Keratinocyte (primary cell): ENCODE data around the gene BEGAIN. TPM values are rescaled to one million over a fixed set of nuclear protein-coding genes. Genes with fewer than 3 reads are reported as not detected.

Experiments
- DNase-seq: peaks from one replicate; pipeline ENCODE4 v3.0.0-alpha.2; 2011; ENCODE audit warnings: low read depth, missing footprints, low spot score
- FAIRE-seq: peaks from 2 replicates; lab custom pipeline; 2011; peaks lifted over from hg19 to GRCh38; lab: Jason Lieb, UNC
- H2AFZ ChIP-seq: 2 replicates; pipeline ENCODE4 v1.6.0; 2012; ENCODE audit warnings: low read length, control low read depth, inconsistent platforms; ENCODE audit not compliant: control insufficient read depth
- H3K27ac ChIP-seq: 2 replicates; pipeline ENCODE4 v1.5.1; 2011; ENCODE audit warnings: low read length; ENCODE audit not compliant: control insufficient read depth, insufficient read depth
- H3K27me3 ChIP-seq: 3 replicates; pipeline ENCODE4 v1.6.0; 2011; ENCODE audit warnings: low read length; ENCODE audit not compliant: control insufficient read depth, insufficient read depth; ENCODE audit errors: extremely low read depth
- H3K36me3 ChIP-seq, 2 experiments: 2 replicates in 1 of 2; 3 replicates in 1 of 2; pipeline ENCODE4 v1.5.1; 2011; ENCODE audit warnings: low read length in 2 of 2, mild to moderate bottlenecking in 1 of 2; ENCODE audit not compliant: control insufficient read depth in 2 of 2, insufficient read depth in 2 of 2; ENCODE audit errors: extremely low read depth in 1 of 2
- H3K4me1 ChIP-seq: 3 replicates; pipeline ENCODE4 v1.5.1; 2011; ENCODE audit warnings: low read length; ENCODE audit not compliant: control insufficient read depth, insufficient read depth; ENCODE audit errors: extremely low read depth
- H3K4me2 ChIP-seq: 3 replicates; pipeline ENCODE4 v1.6.0; 2011; ENCODE audit warnings: low read depth, low read length; ENCODE audit not compliant: control insufficient read depth, insufficient read depth; ENCODE audit errors: extremely low read depth
- H3K4me3 ChIP-seq, 3 experiments: fragments of 200-600 bp in 1 of 3; sonication (generic) in 1 of 3; 2 replicates in 2 of 3; 3 replicates in 1 of 3; pipeline ENCODE4 v1.5.1; 2011 to 2016; ENCODE audit warnings: low read length in 3 of 3, mild to moderate bottlenecking in 3 of 3, control low read depth in 2 of 3, inconsistent platforms in 1 of 3, low read depth in 1 of 3, mixed read lengths in 1 of 3, mixed run types in 1 of 3, moderate library complexity in 1 of 3; ENCODE audit not compliant: control insufficient read depth in 2 of 3, insufficient read depth in 2 of 3; ENCODE audit errors: extremely low read depth in 1 of 3
- H3K79me2 ChIP-seq: 2 replicates; pipeline ENCODE4 v1.6.0; 2012; ENCODE audit warnings: low read length; ENCODE audit not compliant: control insufficient read depth, insufficient read depth
- H3K9ac ChIP-seq: 3 replicates; pipeline ENCODE4 v1.6.0; 2011; ENCODE audit warnings: low read length; ENCODE audit not compliant: control insufficient read depth, insufficient read depth; ENCODE audit errors: extremely low read depth
- H3K9me1 ChIP-seq: 3 replicates; pipeline ENCODE4 v1.6.0; 2011; ENCODE audit warnings: low read length; ENCODE audit not compliant: control insufficient read depth, insufficient read depth; ENCODE audit errors: extremely low read depth
- H3K9me3 ChIP-seq: 2 replicates; pipeline ENCODE4 v1.5.1; 2012; ENCODE audit warnings: low read depth, low read length; ENCODE audit not compliant: control insufficient read depth
- H4K20me1 ChIP-seq: 3 replicates; pipeline ENCODE4 v1.6.0; 2011; ENCODE audit warnings: low read length; ENCODE audit not compliant: control insufficient read depth, insufficient read depth; ENCODE audit errors: extremely low read depth
- CTCF ChIP-seq, 3 experiments: IDR thresholded peaks in 1 of 3; conservative IDR thresholded peaks in 1 of 3; optimal IDR thresholded peaks in 1 of 3; 2 replicates in 2 of 3; 3 replicates in 1 of 3; pipeline versions ENCODE3 to v1.5.1; 2011; ENCODE audit warnings: low read length in 3 of 3, mild to moderate bottlenecking in 3 of 3, moderate library complexity in 2 of 3, control low read depth in 1 of 3, inconsistent platforms in 1 of 3; ENCODE audit not compliant: insufficient read depth in 2 of 3; ENCODE audit errors: extremely low read depth in 1 of 3
- EZH2 ChIP-seq: IDR thresholded peaks from one replicate; pipeline ENCODE4 v1.6.1; 2012; ENCODE audit warnings: inconsistent platforms, mild to moderate bottlenecking, low read length, moderate library complexity
- dilution Hi-C: fragments of 300-500 bp; cut with MboI; formaldehyde crosslinking; loops from one replicate; pipeline ENCODE4 v1.7.0; 2020; ENCODE audit warnings: low sequenced_read_pairs; ENCODE audit not compliant: extremely low pct_ligation_motif_present
- polyA plus RNA-seq, 5 experiments: library from polyadenylated mRNA; depleted of rRNA in 3 of 5; stranded (reverse) in 3 of 5; stranded (forward) in 1 of 5; unstranded in 1 of 5; fragments of >200 nt; gene quantifications; 1 replicate in 1 of 5; 2 replicates in 3 of 5; 3 replicates in 1 of 5; pipeline versions ENCODE4 v1.2.1 to v1.2.3, GENCODE V29; 2011 to 2012; ENCODE audit warnings: missing spikeins in 2 of 5, low read depth in 1 of 5, low replicate concordance in 1 of 5

Gene BEGAIN
- polyA plus RNA-seq, 1 donor (not counting 4 experiments of a cell fraction or from before 2014, with no cell fraction given) = 0.25 TPM

- TF ChIP-seq CTCF (optimal IDR thresholded peaks at IDR 0.05 in 1 of 3, IDR thresholded peaks at IDR 0.05 in 1 of 3, conservative IDR thresholded peaks at IDR 0.05 in 1 of 3; ENCODE audit: extremely low read depth in 1 of 3, insufficient read depth in 2 of 3, low read length in 3 of 3) (no peak), EZH2 (no peak)
- DNase-seq (no peak), FAIRE-seq (no peak)
- no peak overlapping the region for H3K9ac ChIP-seq
- no peaks in the 10 kb centered on the region for H3K9me3 ChIP-seq
- H3K27ac ChIP-seq = no peak overlapping the region
- H3K79me2 ChIP-seq = no peaks in the 10 kb centered on the region
- H3K4me3 ChIP-seq = no peak overlapping the region
- dilution Hi-C loops = no loop called here
- H3K9me1 ChIP-seq = no peaks in the 10 kb centered on the region
- H3K4me2 ChIP-seq = no peak overlapping the region
- no peaks in the 10 kb centered on the region for H3K4me1 ChIP-seq
- H3K36me3 ChIP-seq = no peaks in the 10 kb centered on the region
- H2AFZ ChIP-seq = no peak overlapping the region
- H4K20me1 ChIP-seq = no peaks in the 10 kb centered on the region
- H3K27me3 ChIP-seq = peaks cover 31% of the 10 kb centered on the region
Observed at GRCh38 chr14:100591453-100592371, 4.5 kb upstream of the BEGAIN start.

DNA sequence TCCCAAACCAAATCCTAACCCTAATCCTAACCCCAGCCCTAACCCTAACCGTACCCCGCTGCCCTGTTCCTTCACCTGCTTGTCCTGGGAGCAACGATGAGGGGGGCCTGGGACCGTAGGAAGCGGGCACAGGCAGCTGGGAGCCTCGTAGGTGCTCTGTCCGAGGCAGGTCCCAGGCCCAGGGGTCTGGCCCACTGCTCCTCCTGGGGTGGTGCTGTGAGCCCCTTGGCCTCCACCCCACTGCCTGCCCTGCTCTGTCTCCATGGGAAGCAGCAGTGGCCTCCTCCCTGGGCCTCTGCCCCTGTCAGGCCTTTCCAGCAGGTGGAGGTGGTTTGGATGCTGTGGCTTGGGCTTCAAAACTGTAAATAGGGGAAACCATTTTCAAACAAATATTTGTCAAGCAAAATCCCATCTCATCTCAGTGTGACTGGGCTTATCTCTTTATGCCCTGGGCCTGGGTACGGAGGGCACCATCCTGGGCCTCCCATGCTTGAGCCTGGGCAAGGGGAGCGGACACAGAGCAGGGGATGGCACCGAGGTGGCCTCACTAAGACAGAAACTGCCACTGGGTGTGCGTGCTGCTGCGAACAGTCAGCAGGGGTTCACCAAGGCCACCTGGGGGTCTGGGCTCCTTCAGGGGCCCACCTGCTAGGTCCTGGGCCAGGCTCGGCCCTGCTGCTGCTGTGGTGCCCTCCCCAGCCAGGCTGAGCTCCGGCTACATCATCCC lies 3.7 kb upstream of the BEGAIN start:
- no peaks in the 10 kb centered on the region for H3K9me3 ChIP-seq
- dilution Hi-C loops = no loop called here
- TF ChIP-seq CTCF (optimal IDR thresholded peaks at IDR 0.05 in 1 of 3, IDR thresholded peaks at IDR 0.05 in 1 of 3, conservative IDR thresholded peaks at IDR 0.05 in 1 of 3; ENCODE audit: extremely low read depth in 1 of 3, insufficient read depth in 2 of 3, low read length in 3 of 3) (no peak), EZH2 (no peak)
- no peak for DNase-seq
- H3K9me1 ChIP-seq = no peaks in the 10 kb centered on the region
- no peaks in the 10 kb centered on the region for H3K79me2 ChIP-seq
- no peak overlapping the region for H2AFZ ChIP-seq
- peaks cover 34% of the 10 kb centered on the region for H3K27me3 ChIP-seq
- H4K20me1 ChIP-seq = no peaks in the 10 kb centered on the region
- no peak overlapping the region for H3K9ac ChIP-seq
- no peak overlapping the region for H3K4me2 ChIP-seq
- FAIRE-seq = no peak
- no peak overlapping the region for H3K27ac ChIP-seq
- no peaks in the 10 kb centered on the region for H3K36me3 ChIP-seq
- no peaks in the 10 kb centered on the region for H3K4me1 ChIP-seq
- no peak overlapping the region for H3K4me3 ChIP-seq
